HUES48 (cell line): ENCODE results near the gene AK5.

Experiments
- H3K27ac ChIP-seq: one replicate; pipeline ENCODE4 v1.7.0; 2013; ENCODE audit warnings: low read depth, low read length, inconsistent platforms
- H3K27me3 ChIP-seq: 2 replicates; pipeline ENCODE4 v1.6.1; 2013; ENCODE audit warnings: mild to moderate bottlenecking, low read length; ENCODE audit not compliant: control insufficient read depth, insufficient read depth
- H3K36me3 ChIP-seq: 2 replicates; pipeline ENCODE4 v1.6.1; 2013; ENCODE audit warnings: low read length; ENCODE audit not compliant: control insufficient read depth, insufficient read depth
- H3K4me1 ChIP-seq: 2 replicates; pipeline ENCODE4 v1.6.1; 2013; ENCODE audit warnings: mild to moderate bottlenecking, low read length; ENCODE audit not compliant: control insufficient read depth, insufficient read depth
- H3K4me3 ChIP-seq: 2 replicates; pipeline ENCODE4 v1.5.1; 2013; ENCODE audit warnings: mild to moderate bottlenecking, low read depth, low read length
- H3K9ac ChIP-seq: 2 replicates; pipeline ENCODE4 v1.6.1; 2013; ENCODE audit warnings: mild to moderate bottlenecking, low read depth, low read length, moderate library complexity
- H3K9me3 ChIP-seq: 2 replicates; pipeline ENCODE4 v1.6.1; 2013; ENCODE audit warnings: low read length; ENCODE audit not compliant: control insufficient read depth, insufficient read depth

AK5 gene

GRCh38 chr1:77541162-77541545, 259.3 kb downstream of the AK5 start:
- no peak overlapping the region for H3K9ac ChIP-seq
- no peaks in the 10 kb centered on the region for H3K36me3 ChIP-seq
- no peak overlapping the region for H3K27ac ChIP-seq
- H3K9me3 ChIP-seq = no peaks in the 10 kb centered on the region
- H3K27me3 ChIP-seq = no peaks in the 10 kb centered on the region
- H3K4me3 ChIP-seq = no peak overlapping the region
- no peaks in the 10 kb centered on the region for H3K4me1 ChIP-seq

- H3K27me3 ChIP-seq = no peaks in the 10 kb centered on the region
- H3K9me3 ChIP-seq = no peaks in the 10 kb centered on the region
- H3K4me3 ChIP-seq = no peak overlapping the region
- no peak overlapping the region for H3K27ac ChIP-seq
- no peaks in the 10 kb centered on the region for H3K36me3 ChIP-seq
- no peak overlapping the region for H3K9ac ChIP-seq
- no peaks in the 10 kb centered on the region for H3K4me1 ChIP-seq
Observed at GRCh38 chr1:77542813-77543420, 261.1 kb downstream of the AK5 start.

GRCh38 chr1:77543822-77544448, 262.1 kb downstream of the AK5 start:
- Histone ChIP-seq H3K9ac (no peak overlapping the region), H3K27ac (no peak overlapping the region), H3K9me3 (no peaks in the 10 kb centered on the region), H3K4me3 (no peak overlapping the region), H3K36me3 (no peaks in the 10 kb centered on the region), H3K4me1 (no peaks in the 10 kb centered on the region), H3K27me3 (no peaks in the 10 kb centered on the region)

GRCh38 chr1:77544845-77545244, 263.0 kb downstream of the AK5 start:
- no peaks in the 10 kb centered on the region for H3K4me1 ChIP-seq
- no peak overlapping the region for H3K4me3 ChIP-seq
- H3K27me3 ChIP-seq = no peaks in the 10 kb centered on the region
- H3K9ac ChIP-seq = no peak overlapping the region
- H3K27ac ChIP-seq = no peak overlapping the region
- no peaks in the 10 kb centered on the region for H3K36me3 ChIP-seq
- H3K9me3 ChIP-seq = no peaks in the 10 kb centered on the region

DNA sequence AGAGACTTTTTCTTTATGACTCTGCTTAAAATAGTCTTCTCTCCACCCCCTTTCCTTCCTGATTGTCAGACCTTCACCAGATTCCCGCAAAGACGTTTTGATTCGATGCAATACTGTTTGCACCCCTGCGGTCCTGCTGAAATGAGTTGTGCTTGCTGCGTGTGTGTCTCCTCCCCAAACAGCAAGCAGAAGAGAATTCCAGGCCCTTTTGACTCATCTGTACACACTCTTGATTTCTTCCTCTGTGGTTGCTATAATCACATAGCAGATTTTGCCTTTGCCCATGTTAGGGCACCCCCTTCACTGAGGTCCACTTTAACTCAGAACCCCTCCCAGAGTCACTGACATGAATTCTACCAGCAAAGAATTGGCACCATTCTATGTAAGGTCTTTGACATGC, 264.2 kb downstream of the AK5 start:
- H3K9me3 ChIP-seq = no peaks in the 10 kb centered on the region
- H3K27ac ChIP-seq = no peak overlapping the region
- no peaks in the 10 kb centered on the region for H3K36me3 ChIP-seq
- no peaks in the 10 kb centered on the region for H3K27me3 ChIP-seq
- H3K9ac ChIP-seq = no peak overlapping the region
- H3K4me3 ChIP-seq = no peak overlapping the region
- no peaks in the 10 kb centered on the region for H3K4me1 ChIP-seq

DNA sequence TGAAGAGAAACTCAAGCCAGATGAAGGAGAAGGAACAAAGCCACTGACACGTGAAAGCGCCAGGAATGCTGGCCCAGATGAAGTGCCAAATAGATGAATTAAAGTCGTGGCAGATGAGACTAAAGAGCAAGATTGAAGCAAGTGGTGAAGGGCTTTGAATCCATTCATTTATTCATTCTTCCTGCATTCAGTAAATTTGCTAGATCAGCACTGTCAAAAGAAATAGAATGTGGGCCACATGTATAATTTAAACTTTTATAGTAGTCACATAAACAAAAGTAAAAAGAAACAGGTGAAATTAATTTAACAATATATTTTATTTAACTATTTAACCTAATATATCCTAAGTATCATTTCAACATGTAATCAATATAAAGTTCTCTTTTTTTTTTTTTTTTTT, 265.1 kb downstream of the AK5 start:
- no peak overlapping the region for H3K4me3 ChIP-seq

DNA sequence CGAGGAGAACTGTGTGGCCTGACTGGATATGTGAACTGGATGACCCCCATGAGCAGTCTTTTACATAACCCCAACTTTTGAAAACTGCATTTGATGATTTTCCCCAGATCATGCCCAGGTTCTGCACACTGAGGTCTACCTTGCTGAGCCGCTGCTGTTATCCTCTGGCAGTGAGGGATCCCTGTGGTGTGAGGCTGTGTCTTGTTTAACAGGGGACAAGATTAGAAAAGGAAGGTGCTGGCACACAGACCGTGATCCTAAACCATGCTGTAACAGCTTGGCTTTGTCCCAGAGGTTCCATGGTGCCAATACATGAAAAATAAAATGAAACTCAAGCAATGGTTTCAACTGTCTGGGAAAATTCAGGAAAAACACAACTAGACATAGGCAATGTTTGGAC, 266.5 kb downstream of the AK5 start:
- Histone ChIP-seq H3K36me3 (no peaks in the 10 kb centered on the region), H3K9ac (no peak overlapping the region), H3K27me3 (no peaks in the 10 kb centered on the region), H3K9me3 (no peaks in the 10 kb centered on the region), H3K4me1 (no peaks in the 10 kb centered on the region), H3K27ac (no peak overlapping the region), H3K4me3 (no peak overlapping the region)

More for the DNA sequence above, 265.1 kb downstream of the AK5 start:
- Histone ChIP-seq H3K27me3 (no peaks in the 10 kb centered on the region), H3K36me3 (no peaks in the 10 kb centered on the region), H3K9ac (no peak overlapping the region), H3K27ac (no peak overlapping the region), H3K9me3 (no peaks in the 10 kb centered on the region), H3K4me1 (no peaks in the 10 kb centered on the region)

DNA sequence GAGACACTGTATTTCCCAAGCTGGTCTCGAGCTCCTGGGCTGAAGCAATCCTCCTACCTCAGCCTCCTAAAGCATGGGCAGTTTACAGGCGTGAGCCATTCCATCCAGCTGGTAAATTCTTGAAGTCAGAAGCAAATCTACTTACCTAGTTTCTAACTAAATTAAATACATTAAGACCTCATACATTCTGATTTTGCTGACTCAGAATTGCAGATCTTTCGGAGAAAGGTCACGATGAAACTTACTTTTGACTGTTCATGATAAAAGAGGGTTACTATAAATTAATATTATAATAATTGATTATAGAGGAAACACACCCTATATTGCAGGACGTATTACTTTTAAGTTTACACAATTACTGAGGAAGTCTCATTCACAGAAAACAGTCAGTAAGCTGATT, 268.3 kb downstream of the AK5 start:
- H3K4me1 ChIP-seq = no peaks in the 10 kb centered on the region
- H3K9ac ChIP-seq = no peak overlapping the region
- no peaks in the 10 kb centered on the region for H3K36me3 ChIP-seq
- no peaks in the 10 kb centered on the region for H3K27me3 ChIP-seq
- H3K9me3 ChIP-seq = no peaks in the 10 kb centered on the region
- H3K4me3 ChIP-seq = no peak overlapping the region
- no peak overlapping the region for H3K27ac ChIP-seq

DNA sequence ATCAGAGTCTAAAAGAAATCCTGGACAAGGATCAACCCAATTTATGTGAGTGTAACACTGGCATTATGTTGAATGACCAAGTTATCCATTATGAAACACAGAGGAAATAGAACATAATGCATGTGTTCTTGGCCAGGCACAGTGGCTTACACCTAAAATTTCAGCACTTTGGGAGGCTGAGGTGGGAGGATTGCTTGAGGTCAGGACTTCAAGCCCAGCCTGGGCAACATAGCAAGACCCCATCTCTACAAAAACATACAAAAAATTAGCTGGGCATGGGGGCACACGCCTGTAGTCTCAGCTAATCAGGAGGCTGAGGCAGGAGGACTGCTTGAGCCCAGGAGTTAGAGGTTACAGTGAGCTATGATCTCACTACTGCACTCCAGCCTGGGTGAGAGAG, 270.8 kb downstream of the AK5 start:
- Histone ChIP-seq H3K27ac (no peak overlapping the region), H3K27me3 (no peaks in the 10 kb centered on the region), H3K9me3 (no peaks in the 10 kb centered on the region), H3K4me1 (no peaks in the 10 kb centered on the region), H3K4me3 (no peak overlapping the region), H3K36me3 (no peaks in the 10 kb centered on the region), H3K9ac (no peak overlapping the region)

DNA sequence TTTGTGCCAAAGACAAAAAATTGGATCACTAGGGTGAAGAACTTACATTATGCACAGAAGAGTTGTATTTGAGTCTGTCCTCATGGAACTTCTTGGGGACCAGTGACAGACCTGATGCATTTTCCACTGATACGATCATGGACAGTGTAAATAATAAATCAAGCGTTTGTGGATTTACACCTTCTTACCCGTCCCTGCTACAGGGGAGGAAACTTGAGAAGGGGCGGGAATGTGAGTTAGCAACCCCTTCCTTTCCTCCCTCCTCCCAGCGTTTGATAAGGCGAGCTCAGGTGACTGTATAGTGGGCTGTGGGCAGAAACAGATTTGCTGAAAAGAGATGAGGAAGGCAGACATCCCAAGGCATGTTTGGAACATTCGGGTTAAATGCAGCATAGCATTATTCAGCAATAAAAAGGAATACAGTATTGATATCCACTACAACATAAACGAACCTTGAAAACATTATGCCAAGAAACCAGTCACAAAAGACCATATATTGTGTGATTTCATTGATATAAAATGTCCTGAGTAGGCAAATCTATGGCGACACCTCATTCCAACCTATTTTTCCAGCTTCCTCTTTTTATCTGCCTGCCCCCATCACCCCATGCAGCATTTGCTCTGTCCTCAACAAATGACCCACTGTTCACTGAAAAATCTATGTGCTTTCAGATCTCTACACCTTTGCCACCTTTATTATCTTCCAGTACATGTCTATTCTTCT, 271.9 kb downstream of the AK5 start:
- H3K9me3 ChIP-seq = no peaks in the 10 kb centered on the region
- H3K27ac ChIP-seq = no peak overlapping the region
- H3K4me1 ChIP-seq = no peaks in the 10 kb centered on the region

GRCh38 chr1:77556045-77556444, 274.2 kb downstream of the AK5 start:
- Histone ChIP-seq H3K9me3 (no peaks in the 10 kb centered on the region), H3K27me3 (no peaks in the 10 kb centered on the region), H3K9ac (no peak overlapping the region), H3K4me1 (no peaks in the 10 kb centered on the region), H3K4me3 (no peak overlapping the region), H3K27ac (no peak overlapping the region), H3K36me3 (no peaks in the 10 kb centered on the region)

More for the DNA sequence above, 271.9 kb downstream of the AK5 start:
- H3K4me3 ChIP-seq = no peak overlapping the region
- H3K36me3 ChIP-seq = no peaks in the 10 kb centered on the region
- H3K9ac ChIP-seq = no peak overlapping the region
- no peaks in the 10 kb centered on the region for H3K27me3 ChIP-seq
